IMR-90 (cell line): ENCODE data around the gene PAX9. TPM values are rescaled to one million over a fixed set of nuclear protein-coding genes. Genes with fewer than 3 reads are reported as not detected.

Source experiments
- ATAC-seq: fragments of 200-7000 bp; cut with Tn5 transposase; 2 replicates; pipeline ENCODE4 v1.9.1; 2020; ENCODE audit warnings: low read depth, mild to moderate bottlenecking, moderate library complexity
- BruUV-seq: library from RNA; stranded (reverse); fragments of 400-500 nt; replicated peaks from 2 replicates; lab custom pipeline; 2021; lab: Mats Ljungman, UMichigan
- CTCF ChIA-PET: fragments of 300-600 bp; formaldehyde crosslinking; extraction: SDS; loops from one replicate; lab custom pipeline; 2021; ENCODE audit warnings: antibody characterized with exemption; lab: Yijun Ruan, JAX
- POLR2A ChIA-PET: fragments of 300-600 bp; sonication (Branson Sonifier 250); formaldehyde crosslinking; loops from one replicate; lab custom pipeline; 2022; ENCODE audit warnings: antibody characterized with exemption; ENCODE audit not compliant: unreplicated experiment; lab: Charles Lee
- DNase-seq: peaks from one replicate; pipeline ENCODE4 v3.0.0; 2013
- H2AFZ ChIP-seq: replicated peaks from 2 replicates; pipeline ENCODE3; 2013; ENCODE audit warnings: low read length, mild to moderate bottlenecking; ENCODE audit not compliant: poor library complexity
- H2AK5ac ChIP-seq: 2 replicates; pipeline ENCODE4 v1.6.1; 2013; ENCODE audit warnings: low read depth, low read length, inconsistent platforms
- H2AK9ac ChIP-seq: replicated peaks from 2 replicates; pipeline ENCODE3; 2013; ENCODE audit warnings: mild to moderate bottlenecking, low read depth, low read length, moderate library complexity; ENCODE audit not compliant: poor library complexity
- H2BK120ac ChIP-seq: 2 replicates; pipeline ENCODE4 v1.6.1; 2013; ENCODE audit warnings: low read depth, low read length, inconsistent platforms
- H2BK15ac ChIP-seq: 3 replicates; pipeline ENCODE4 v1.6.1; 2013; ENCODE audit warnings: low read depth, low read length, inconsistent platforms
- H2BK20ac ChIP-seq: 2 replicates; pipeline ENCODE4 v1.6.1; 2013; ENCODE audit warnings: low read depth, mild to moderate bottlenecking, inconsistent platforms, low read length, moderate library complexity
- H2BK5ac ChIP-seq: 2 replicates; pipeline ENCODE4 v1.6.1; 2013; ENCODE audit warnings: mild to moderate bottlenecking, low read depth, low read length, inconsistent platforms; ENCODE audit not compliant: poor library complexity, severe bottlenecking
- H3K14ac ChIP-seq: replicated peaks from 2 replicates; pipeline ENCODE4 v1.6.1; 2013; ENCODE audit warnings: low read depth, low read length, inconsistent platforms
- H3K18ac ChIP-seq: 2 replicates; pipeline ENCODE4 v1.6.1; 2013; ENCODE audit warnings: low read depth, low read length, control low read depth
- H3K23ac ChIP-seq: 2 replicates; pipeline ENCODE4 v1.6.1; 2013; ENCODE audit warnings: low read depth, low read length, inconsistent platforms
- H3K27ac ChIP-seq: 2 replicates; pipeline ENCODE4 v1.5.1; 2013; ENCODE audit warnings: mild to moderate bottlenecking, control low read depth, low read length; ENCODE audit not compliant: insufficient read depth
- H3K27me3 ChIP-seq: 2 replicates; pipeline ENCODE4 v1.6.1; 2013; ENCODE audit warnings: low read length; ENCODE audit not compliant: control insufficient read depth, insufficient read depth
- H3K36me3 ChIP-seq: 2 replicates; pipeline ENCODE4 v1.6.1; 2013; ENCODE audit warnings: low read length, mixed read lengths; ENCODE audit not compliant: control insufficient read depth, insufficient read depth
- H3K4ac ChIP-seq: 2 replicates; pipeline ENCODE4 v1.6.1; 2013; ENCODE audit warnings: low read depth, low read length, inconsistent platforms
- H3K4me1 ChIP-seq: 2 replicates; pipeline ENCODE4 v1.6.1; 2013; ENCODE audit warnings: low read length, mixed read lengths; ENCODE audit not compliant: control insufficient read depth, insufficient read depth
- H3K4me2 ChIP-seq: 2 replicates; pipeline ENCODE4 v1.6.1; 2013; ENCODE audit warnings: low read depth, mild to moderate bottlenecking, control low read depth, low read length, moderate library complexity
- H3K4me3 ChIP-seq: 2 replicates; pipeline ENCODE4 v1.5.1; 2013; ENCODE audit warnings: low read depth, mild to moderate bottlenecking, control low read depth, low read length, moderate library complexity; ENCODE audit not compliant: insufficient read depth
- H3K56ac ChIP-seq: 2 replicates; pipeline ENCODE4 v1.6.1; 2013; ENCODE audit warnings: low read length, inconsistent platforms; ENCODE audit not compliant: insufficient read depth; ENCODE audit errors: extremely low read depth
- H3K79me1 ChIP-seq, 2 experiments: 2 replicates each; pipeline ENCODE4 v1.6.1; 2013; ENCODE audit warnings: low read length in 2 of 2, inconsistent platforms in 1 of 2, low read depth in 1 of 2
- H3K9ac ChIP-seq: 2 replicates; pipeline ENCODE4 v1.6.1; 2013; ENCODE audit warnings: low read depth, low read length, control low read depth
- H3K9me1 ChIP-seq: 2 replicates; pipeline ENCODE4 v1.6.1; 2013; ENCODE audit warnings: low read length, inconsistent platforms; ENCODE audit not compliant: insufficient read depth
- H3K9me3 ChIP-seq: 2 replicates; pipeline ENCODE4 v1.6.1; 2013; ENCODE audit warnings: low read length; ENCODE audit not compliant: control insufficient read depth, insufficient read depth
- H4K20me1 ChIP-seq: 2 replicates; pipeline ENCODE4 v1.6.1; 2013; ENCODE audit warnings: low read length, inconsistent platforms; ENCODE audit not compliant: insufficient read depth
- H4K5ac ChIP-seq: 2 replicates; pipeline ENCODE4 v1.6.1; 2013; ENCODE audit warnings: mild to moderate bottlenecking, low read depth, low read length, control low read depth
- H4K8ac ChIP-seq, 2 experiments: 2 replicates each; pipeline ENCODE4 v1.6.1; 2013; ENCODE audit warnings: low read depth in 2 of 2, low read length in 2 of 2, control low read depth in 1 of 2, inconsistent platforms in 1 of 2
- H4K91ac ChIP-seq: 2 replicates; pipeline ENCODE4 v1.6.1; 2013; ENCODE audit warnings: low read depth, low read length, inconsistent platforms; ENCODE audit not compliant: insufficient read depth
- BHLHE40 ChIP-seq: fragments of 150-350 bp; IDR thresholded peaks from 2 replicates; pipeline ENCODE4 v1.6.1; 2016; ENCODE audit warnings: mild to moderate bottlenecking, low read depth, low read length
- CEBPB ChIP-seq: IDR thresholded peaks from 2 replicates; pipeline ENCODE4 v1.6.1; 2012; ENCODE audit warnings: low read depth, low read length, improper control_type of control experiment
- CHD1 ChIP-seq: IDR thresholded peaks from 2 replicates; pipeline ENCODE4 v1.6.1; 2012; ENCODE audit warnings: low read depth, low read length, improper control_type of control experiment
- CTCF ChIP-seq: conservative IDR thresholded peaks from 2 replicates; pipeline ENCODE4 v1.5.1; 2012; ENCODE audit warnings: mild to moderate bottlenecking, low read depth, low read length, improper control_type of control experiment
- ELK1 ChIP-seq: fragments of 150-350 bp; IDR thresholded peaks from 2 replicates; pipeline ENCODE4 v1.6.1; 2016; ENCODE audit warnings: low read depth, mild to moderate bottlenecking, low read length, moderate library complexity, borderline replicate concordance
- FOS ChIP-seq: fragments of 150-350 bp; IDR thresholded peaks from 2 replicates; pipeline ENCODE4 v1.6.1; 2016; ENCODE audit warnings: low read depth, low read length
- MAFK ChIP-seq: IDR thresholded peaks from 2 replicates; pipeline ENCODE4 v1.6.1; 2012; ENCODE audit warnings: low read depth, low read length, improper control_type of control experiment
- NFE2L2 ChIP-seq: fragments of 150-350 bp; IDR thresholded peaks from 2 replicates; pipeline ENCODE4 v1.6.1; 2016; ENCODE audit warnings: low read depth, mild to moderate bottlenecking, low read length
- POLR2A ChIP-seq: IDR thresholded peaks from 2 replicates; pipeline ENCODE4 v1.6.1; 2012; ENCODE audit warnings: mild to moderate bottlenecking, low read depth, low read length
- RAD21 ChIP-seq: IDR thresholded peaks from 2 replicates; pipeline ENCODE4 v1.6.1; 2012; ENCODE audit warnings: low read length, improper control_type of control experiment
- RCOR1 ChIP-seq: IDR thresholded peaks from 2 replicates; pipeline ENCODE4 v1.6.1; 2012; ENCODE audit warnings: mild to moderate bottlenecking, low read length, improper control_type of control experiment; ENCODE audit not compliant: insufficient replicate concordance
- RFX5 ChIP-seq: IDR thresholded peaks from 2 replicates; pipeline ENCODE4 v1.8.0; 2012; ENCODE audit warnings: low read depth, mild to moderate bottlenecking, low read length, moderate library complexity
- SMC3 ChIP-seq: fragments of 150-350 bp; IDR thresholded peaks from 2 replicates; pipeline ENCODE4 v1.6.1; 2016; ENCODE audit warnings: low read depth, mild to moderate bottlenecking, antibody characterized with exemption, low read length, moderate library complexity
- USF2 ChIP-seq: fragments of 150-350 bp; IDR thresholded peaks from 2 replicates; pipeline ENCODE4 v1.6.1; 2017; ENCODE audit warnings: mild to moderate bottlenecking, antibody characterized with exemption, low read length, low read depth
- dilution Hi-C: fragments of 300-500 bp; cut with HindIII; formaldehyde crosslinking; loops from one replicate; pipeline ENCODE4 v1.14.3; 2018; ENCODE audit warnings: low sequenced_read_pairs; ENCODE audit not compliant: unreplicated experiment
- in situ Hi-C: fragments of 300-500 bp; cut with MboI; formaldehyde crosslinking; loops from 3 replicates; pipeline ENCODE4 v1.14.3; 2019; ENCODE audit warnings: low sequenced_read_pairs, inconsistent platforms, mixed read lengths
- intact Hi-C: fragments of 100-400 bp; cut with micrococcal nuclease; formaldehyde crosslinking; loops from 2 replicates; pipeline ENCODE4 v1.10.0; 2022
- polyA plus RNA-seq, 3 experiments: library from polyadenylated mRNA; depleted of rRNA; stranded (reverse); fragments of >200 nt; gene quantifications; 2 replicates each; pipeline ENCODE4 v1.2.3, GENCODE V29; 2012; ENCODE audit warnings: low replicate concordance in 1 of 3
- total RNA-seq: library from RNA; depleted of rRNA; stranded (reverse); fragments of >200 nt; gene quantifications from 2 replicates; pipeline ENCODE4 v1.2.3, GENCODE V29; 2012

PAX9 gene
- total and polyA plus RNA-seq, 2 of the 4 experiments (the other 2 are of a cell fraction), result not detected

- no TSS peak for BruUV-seq
- Histone ChIP-seq H4K20me1 (no peaks in the 10 kb centered on the region), H2BK120ac (no peak overlapping the region), H4K91ac (no peak overlapping the region), H3K36me3 (no peaks in the 10 kb centered on the region), H3K27me3 (no peaks in the 10 kb centered on the region), H2BK5ac (no peak overlapping the region), H2BK15ac (no peak overlapping the region), H3K9me1 (no peaks in the 10 kb centered on the region), H3K56ac (no peak overlapping the region), H3K4me3 (no peak overlapping the region), H3K4me2 (no peak overlapping the region), H3K4ac (no peak overlapping the region), H2BK20ac (no peak overlapping the region), H3K9me3 (no peaks in the 10 kb centered on the region), H2AK9ac (no peak overlapping the region), H3K4me1 (no peaks in the 10 kb centered on the region), H3K14ac (no peak overlapping the region), H4K8ac (no peak overlapping the region), H3K27ac (no peak overlapping the region), H3K23ac (no peak overlapping the region), H3K18ac (no peak overlapping the region), H2AFZ (no peak overlapping the region), H2AK5ac (no peak overlapping the region), H3K9ac (no peak overlapping the region), H4K5ac (no peak overlapping the region), H3K79me1 (no peaks in the 10 kb centered on the region)
- TF ChIP-seq CHD1 (no peak), SMC3 (no peak), MAFK (no peak), NFE2L2 (no peak), BHLHE40 (no peak), RCOR1 (no peak), POLR2A (no peak), RFX5 (no peak), FOS (no peak), USF2 (no peak), CTCF (no peak), RAD21 (no peak), ELK1 (no peak), CEBPB (no peak)
- CTCF ChIA-PET, result no interaction called here
- ATAC-seq (no peak), DNase-seq (no peak)
- POLR2A ChIA-PET, result no interaction called here
- intact Hi-C loops (no loop called here), in situ Hi-C loops (no loop called here), dilution Hi-C loops (no loop called here)
These were observed 62.5 kb downstream of the PAX9 start for GRCh38 chr14:36724162-36724561.
